Left lung (tissue), 10 donors: ENCODE data around the gene EVA1C. TPM values are rescaled to one million over a fixed set of nuclear protein-coding genes. Genes with fewer than 3 reads are reported as not detected.
"Not testable (repeated sequence)": the region's sequence is repeated elsewhere in the genome, so short reads cannot be mapped to it uniquely, and the experiment has no call there.

Experiments
- ATAC-seq: fragments of 200-7000 bp; cut with Tn5 transposase; one replicate; pipeline ENCODE4 v1.9.1; 2020; ENCODE audit warnings: moderate library complexity
- DNase-seq, 4 donors: peaks; one replicate each; pipeline ENCODE4 v3.0.0-alpha.2; 2013 to 2020
- H3K27ac ChIP-seq, 2 donors: fragments of 200-600 bp; sonication (generic) in 1 of 2; one replicate each; pipeline versions ENCODE4 v1.5.0 to v1.8.0; 2020 to 2021
- H3K27me3 ChIP-seq, 2 donors: fragments of 200-600 bp; sonication (generic) in 1 of 2; one replicate each; pipeline versions ENCODE4 v1.5.0 to v1.8.0; 2020 to 2021
- H3K36me3 ChIP-seq, 2 donors: fragments of 200-600 bp; sonication (generic) in 1 of 2; one replicate each; pipeline versions ENCODE4 v1.5.0 to v1.8.0; 2020 to 2021
- H3K4me1 ChIP-seq, 2 donors: fragments of 200-600 bp; one replicate each; pipeline ENCODE4 v1.8.0; 2021
- H3K4me3 ChIP-seq, 2 donors: fragments of 200-600 bp; sonication (generic) in 1 of 2; one replicate each; pipeline versions ENCODE4 v1.5.0 to v1.8.0; 2020 to 2021; ENCODE audit warnings: mild to moderate bottlenecking in 1 of 2
- H3K9me3 ChIP-seq, 2 donors: fragments of 200-600 bp; sonication (generic) in 1 of 2; one replicate each; pipeline versions ENCODE4 v1.5.0 to v1.8.0; 2020 to 2021
- CTCF ChIP-seq, 2 donors: fragments of 200-600 bp; sonication (generic) in 1 of 2; IDR thresholded peaks; one replicate each; pipeline versions ENCODE4 v1.5.0 to v1.8.0; 2021; ENCODE audit warnings: antibody characterized with exemption in 2 of 2
- intact Hi-C, 2 donors: fragments of 100-400 bp; cut with DNase I; formaldehyde crosslinking; loops; one replicate each; pipeline versions ENCODE4 v1.11.2 to v1.14.2; 2022
- polyA plus RNA-seq, 6 donors: library from polyadenylated mRNA; unstranded; fragments of 120-200 nt; gene quantifications; one replicate each; pipeline ENCODE4 v1.2.1, GENCODE V29; 2013; ENCODE audit not compliant: insufficient read length in 6 of 6
- total RNA-seq, 2 donors: library from RNA; stranded (reverse); fragmentation: NEBNext Ultra II Directional; extraction: Animal tissue kit (Norgen Biotek cat#: 25700); gene quantifications; one replicate each; pipeline ENCODE4 v1.2.1, GENCODE V29; 2021
- donor health status: DM: no; HTN: yes; CAD: no.
- donor health status: DM: no; HTN: no; CAD: no.

Gene EVA1C
- total and polyA plus RNA-seq, 8 donors, result 2.9 to 29.8 (median 4.3) TPM

GRCh38 chr21:32459972-32460371, 47.5 kb downstream of the EVA1C start:
- Histone ChIP-seq H3K9me3 (no peaks in the 10 kb centered on the region), H3K4me1 (peaks cover 15 to 26% of the 10 kb centered on the region in 2 donors), H3K36me3 (peaks cover 0 to 35% of the 10 kb centered on the region in 2 donors), H3K4me3 (no peak overlapping the region), H3K27me3 (no peaks in the 10 kb centered on the region), H3K27ac (no peak overlapping the region)
- TF ChIP-seq CTCF (IDR thresholded peaks at IDR 0.05), result no peak
- no peak for ATAC-seq
- no peak for DNase-seq
- intact Hi-C loops, result no loop called here

- DNase-seq (no peak), ATAC-seq (no peak)
- no peak for TF ChIP-seq CTCF (IDR thresholded peaks at IDR 0.05)
- Histone ChIP-seq H3K9me3 (no peaks in the 10 kb centered on the region), H3K27ac (no peak overlapping the region), H3K27me3 (no peaks in the 10 kb centered on the region), H3K36me3 (peaks cover 0 to 39% of the 10 kb centered on the region in 2 donors), H3K4me1 (peaks cover 15 to 19% of the 10 kb centered on the region in 2 donors), H3K4me3 (no peak overlapping the region)
- intact Hi-C loops, result no loop called here
Observed at GRCh38 chr21:32461503-32461902, 49.0 kb downstream of the EVA1C start.

- H3K9me3 ChIP-seq, H3K27ac ChIP-seq, H3K27me3 ChIP-seq, DNase-seq, intact Hi-C loops, H3K4me3 ChIP-seq, ATAC-seq, H3K4me1 ChIP-seq: not testable (repeated sequence)
- peaks cover 0 to 46% of the 10 kb centered on the region in 2 donors for H3K36me3 ChIP-seq
Observed at GRCh38 chr21:32462564-32462963, 50.1 kb downstream of the EVA1C start.

GRCh38 chr21:32463367-32463766, 50.9 kb downstream of the EVA1C start:
- Histone ChIP-seq H3K36me3 (peaks cover 0 to 50% of the 10 kb centered on the region in 2 donors), H3K4me1 (peaks cover 3% of the 10 kb centered on the region in 2 donors), H3K27ac (peak overlapping the region in 1 of 2 donors; percentile 61), H3K4me3 (no peak overlapping the region), H3K9me3 (no peaks in the 10 kb centered on the region), H3K27me3 (no peaks in the 10 kb centered on the region)
- TF ChIP-seq CTCF (IDR thresholded peaks at IDR 0.05), result no peak
- ATAC-seq (no peak), DNase-seq (no peak)
- intact Hi-C loops, result no loop called here

GRCh38 chr21:32463889-32464300, 51.4 kb downstream of the EVA1C start:
- DNase-seq (no peak), ATAC-seq (peak; percentile 62)
- Histone ChIP-seq H3K4me3 (no peak overlapping the region), H3K9me3 (no peaks in the 10 kb centered on the region), H3K27me3 (no peaks in the 10 kb centered on the region), H3K4me1 (peaks cover 3% of the 10 kb centered on the region in 2 donors), H3K36me3 (peaks cover 0 to 51% of the 10 kb centered on the region in 2 donors), H3K27ac (peak overlapping the region; percentile 23 to 61)
- no peak for TF ChIP-seq CTCF (IDR thresholded peaks at IDR 0.05)
- intact Hi-C loops, result no loop called here

GRCh38 chr21:32467291-32467690, 54.8 kb downstream of the EVA1C start:
- peaks cover 3% of the 10 kb centered on the region in 2 donors for H3K4me1 ChIP-seq
- intact Hi-C loops, result no loop called here
- no peaks in the 10 kb centered on the region for H3K9me3 ChIP-seq
- H3K36me3 ChIP-seq, result peaks cover 0 to 46% of the 10 kb centered on the region in 2 donors
- ATAC-seq (no peak), DNase-seq (peak in 1 of 4 donors; percentile 8)
- no peaks in the 10 kb centered on the region for H3K27me3 ChIP-seq
- no peak for TF ChIP-seq CTCF (IDR thresholded peaks at IDR 0.05)
- no peak overlapping the region for H3K27ac ChIP-seq
- H3K4me3 ChIP-seq, result no peak overlapping the region
